ENCODE measurements around the gene DOK7. TPM values are rescaled to one million over a fixed set of nuclear protein-coding genes. Genes with fewer than 3 reads are reported as not detected.

Gene DOK7
- total and polyA plus RNA-seq, 4 donors: 0.40 to 2.6 (median 1.6) TPM

- Histone ChIP-seq H3K27ac (ENCODE audit: low read depth, low read length) (no peak overlapping the region), H3K36me3 (ENCODE audit: control insufficient read depth, insufficient read depth, low read length) (peaks cover 56% of the 10 kb centered on the region)
- peak in 1 of 6 donors; percentile 24 for DNase-seq (ENCODE audit: low read depth in 4 of 6, low spot score in 6 of 6)
These were observed 31.4 kb downstream of the DOK7 start for GRCh38 chr4:3494462-3494871.

GRCh38 chr4:3495204-3495975, 32.3 kb downstream of the DOK7 start:
- WGBS (ENCODE audit: insufficient coverage): 84% methylated on average over 24 of the region's 28 CpGs
- Histone ChIP-seq H3K36me3 (ENCODE audit: control insufficient read depth, insufficient read depth, low read length) (peaks cover 65% of the 10 kb centered on the region), H3K9me3 (ENCODE audit: control insufficient read depth, insufficient read depth, low read length) (no peaks in the 10 kb centered on the region), H3K27me3 (ENCODE audit: control insufficient read depth, insufficient read depth, low read length) (peaks cover 21% of the 10 kb centered on the region), H3K4me3 (ENCODE audit: low read depth, low read length) (no peak overlapping the region), H3K4me1 (ENCODE audit: control insufficient read depth, insufficient read depth, low read length) (peaks cover 34% of the 10 kb centered on the region), H3K27ac (ENCODE audit: low read depth, low read length) (no peak overlapping the region)
- DNase-seq (ENCODE audit: low read depth in 4 of 6, low spot score in 6 of 6): no peak

More at GRCh38 chr4:3494462-3494871, 31.4 kb downstream of the DOK7 start:
- peaks cover 34% of the 10 kb centered on the region for H3K4me1 ChIP-seq (ENCODE audit: control insufficient read depth, insufficient read depth, low read length)
- H3K27me3 ChIP-seq (ENCODE audit: control insufficient read depth, insufficient read depth, low read length): peaks cover 21% of the 10 kb centered on the region
- no peak overlapping the region for H3K4me3 ChIP-seq (ENCODE audit: low read depth, low read length)
- 12% methylated on average over 12 of the region's 15 CpGs for WGBS (ENCODE audit: insufficient coverage)
- no peaks in the 10 kb centered on the region for H3K9me3 ChIP-seq (ENCODE audit: control insufficient read depth, insufficient read depth, low read length)

- DNase-seq (ENCODE audit: low read depth in 4 of 6, low spot score in 6 of 6): no peak
- no peaks in the 10 kb centered on the region for H3K9me3 ChIP-seq (ENCODE audit: control insufficient read depth, insufficient read depth, low read length)
- H3K4me3 ChIP-seq (ENCODE audit: low read depth, low read length): no peak overlapping the region
- peaks cover 71% of the 10 kb centered on the region for H3K36me3 ChIP-seq (ENCODE audit: control insufficient read depth, insufficient read depth, low read length)
- no peak overlapping the region for H3K27ac ChIP-seq (ENCODE audit: low read depth, low read length)
- peaks cover 34% of the 10 kb centered on the region for H3K4me1 ChIP-seq (ENCODE audit: control insufficient read depth, insufficient read depth, low read length)
- H3K27me3 ChIP-seq (ENCODE audit: control insufficient read depth, insufficient read depth, low read length): peaks cover 21% of the 10 kb centered on the region
- 77% methylated on average over 14 of the region's 14 CpGs for WGBS (ENCODE audit: insufficient coverage)
These were observed 32.9 kb downstream of the DOK7 start for GRCh38 chr4:3496021-3496420.

- H3K27me3 ChIP-seq (ENCODE audit: control insufficient read depth, insufficient read depth, low read length): peaks cover 12% of the 10 kb centered on the region
- DNase-seq (ENCODE audit: low read depth in 4 of 6, low spot score in 6 of 6): no peak
- H3K4me1 ChIP-seq (ENCODE audit: control insufficient read depth, insufficient read depth, low read length): peaks cover 30% of the 10 kb centered on the region
- H3K4me3 ChIP-seq (ENCODE audit: low read depth, low read length): no peak overlapping the region
- 99% methylated on average over 6 of the region's 6 CpGs for WGBS (ENCODE audit: insufficient coverage)
- H3K36me3 ChIP-seq (ENCODE audit: control insufficient read depth, insufficient read depth, low read length): peaks cover 77% of the 10 kb centered on the region
- no peaks in the 10 kb centered on the region for H3K9me3 ChIP-seq (ENCODE audit: control insufficient read depth, insufficient read depth, low read length)
- no peak overlapping the region for H3K27ac ChIP-seq (ENCODE audit: low read depth, low read length)
These were observed 34.0 kb downstream of the DOK7 start for GRCh38 chr4:3497095-3497494.

GRCh38 chr4:3497523-3498389, 34.6 kb downstream of the DOK7 start:
- H3K27ac ChIP-seq (ENCODE audit: low read depth, low read length): no peak overlapping the region
- H3K4me1 ChIP-seq (ENCODE audit: control insufficient read depth, insufficient read depth, low read length): peaks cover 29% of the 10 kb centered on the region
- no peaks in the 10 kb centered on the region for H3K9me3 ChIP-seq (ENCODE audit: control insufficient read depth, insufficient read depth, low read length)
- peaks cover 7% of the 10 kb centered on the region for H3K27me3 ChIP-seq (ENCODE audit: control insufficient read depth, insufficient read depth, low read length)
- WGBS (ENCODE audit: insufficient coverage): 76% methylated on average over 22 of the region's 24 CpGs
- H3K36me3 ChIP-seq (ENCODE audit: control insufficient read depth, insufficient read depth, low read length): peaks cover 81% of the 10 kb centered on the region
- no peak for DNase-seq (ENCODE audit: low read depth in 4 of 6, low spot score in 6 of 6)
- H3K4me3 ChIP-seq (ENCODE audit: low read depth, low read length): no peak overlapping the region

- DNase-seq (ENCODE audit: low read depth in 4 of 6, low spot score in 6 of 6): no peak
- Histone ChIP-seq H3K27me3 (ENCODE audit: control insufficient read depth, insufficient read depth, low read length) (peaks cover 4% of the 10 kb centered on the region), H3K4me3 (ENCODE audit: low read depth, low read length) (no peak overlapping the region), H3K9me3 (ENCODE audit: control insufficient read depth, insufficient read depth, low read length) (no peaks in the 10 kb centered on the region), H3K36me3 (ENCODE audit: control insufficient read depth, insufficient read depth, low read length) (peaks cover 81% of the 10 kb centered on the region), H3K27ac (ENCODE audit: low read depth, low read length) (no peak overlapping the region), H3K4me1 (ENCODE audit: control insufficient read depth, insufficient read depth, low read length) (peaks cover 24% of the 10 kb centered on the region)
- WGBS (ENCODE audit: insufficient coverage): 69% methylated on average over 9 of the region's 11 CpGs
These were observed 35.3 kb downstream of the DOK7 start for GRCh38 chr4:3498407-3498806.

GRCh38 chr4:3498901-3499510, 35.9 kb downstream of the DOK7 start:
- Histone ChIP-seq H3K9me3 (ENCODE audit: control insufficient read depth, insufficient read depth, low read length) (no peaks in the 10 kb centered on the region), H3K27me3 (ENCODE audit: control insufficient read depth, insufficient read depth, low read length) (no peaks in the 10 kb centered on the region), H3K4me3 (ENCODE audit: low read depth, low read length) (no peak overlapping the region), H3K4me1 (ENCODE audit: control insufficient read depth, insufficient read depth, low read length) (peaks cover 18% of the 10 kb centered on the region), H3K27ac (ENCODE audit: low read depth, low read length) (no peak overlapping the region), H3K36me3 (ENCODE audit: control insufficient read depth, insufficient read depth, low read length) (peaks cover 82% of the 10 kb centered on the region)
- DNase-seq (ENCODE audit: low read depth in 4 of 6, low spot score in 6 of 6): no peak
- WGBS (ENCODE audit: insufficient coverage): 87% methylated on average over 19 of the region's 20 CpGs

GRCh38 chr4:3499710-3500109, 36.6 kb downstream of the DOK7 start:
- WGBS (ENCODE audit: insufficient coverage): 90% methylated on average over 10 of the region's 12 CpGs
- peaks cover 84% of the 10 kb centered on the region for H3K36me3 ChIP-seq (ENCODE audit: control insufficient read depth, insufficient read depth, low read length)
- H3K9me3 ChIP-seq (ENCODE audit: control insufficient read depth, insufficient read depth, low read length): no peaks in the 10 kb centered on the region
- H3K4me1 ChIP-seq (ENCODE audit: control insufficient read depth, insufficient read depth, low read length): peaks cover 11% of the 10 kb centered on the region
- H3K4me3 ChIP-seq (ENCODE audit: low read depth, low read length): no peak overlapping the region
- DNase-seq (ENCODE audit: low read depth in 4 of 6, low spot score in 6 of 6): no peak
- no peaks in the 10 kb centered on the region for H3K27me3 ChIP-seq (ENCODE audit: control insufficient read depth, insufficient read depth, low read length)
- H3K27ac ChIP-seq (ENCODE audit: low read depth, low read length): no peak overlapping the region

GRCh38 chr4:3500111-3500510, 37.0 kb downstream of the DOK7 start:
- DNase-seq (ENCODE audit: low read depth in 4 of 6, low spot score in 6 of 6): no peak
- no peak overlapping the region for H3K4me3 ChIP-seq (ENCODE audit: low read depth, low read length)
- no peak overlapping the region for H3K27ac ChIP-seq (ENCODE audit: low read depth, low read length)
- no peaks in the 10 kb centered on the region for H3K27me3 ChIP-seq (ENCODE audit: control insufficient read depth, insufficient read depth, low read length)
- no peaks in the 10 kb centered on the region for H3K9me3 ChIP-seq (ENCODE audit: control insufficient read depth, insufficient read depth, low read length)
- H3K36me3 ChIP-seq (ENCODE audit: control insufficient read depth, insufficient read depth, low read length): peaks cover 87% of the 10 kb centered on the region
- peaks cover 7% of the 10 kb centered on the region for H3K4me1 ChIP-seq (ENCODE audit: control insufficient read depth, insufficient read depth, low read length)
- WGBS (ENCODE audit: insufficient coverage): 94% methylated on average over 17 of the region's 17 CpGs
